ENCODE measurements around the gene KCNAB3. TPM values are rescaled to one million over a fixed set of nuclear protein-coding genes. Genes with fewer than 3 reads are reported as not detected.

The KCNAB3 gene
- total and polyA plus RNA-seq, 9 of the 15 experiments (the other 6 are each of a cell fraction or from before 2014, with no cell fraction given): 0.03 to 2.5 (median 1.1) TPM

DNA sequence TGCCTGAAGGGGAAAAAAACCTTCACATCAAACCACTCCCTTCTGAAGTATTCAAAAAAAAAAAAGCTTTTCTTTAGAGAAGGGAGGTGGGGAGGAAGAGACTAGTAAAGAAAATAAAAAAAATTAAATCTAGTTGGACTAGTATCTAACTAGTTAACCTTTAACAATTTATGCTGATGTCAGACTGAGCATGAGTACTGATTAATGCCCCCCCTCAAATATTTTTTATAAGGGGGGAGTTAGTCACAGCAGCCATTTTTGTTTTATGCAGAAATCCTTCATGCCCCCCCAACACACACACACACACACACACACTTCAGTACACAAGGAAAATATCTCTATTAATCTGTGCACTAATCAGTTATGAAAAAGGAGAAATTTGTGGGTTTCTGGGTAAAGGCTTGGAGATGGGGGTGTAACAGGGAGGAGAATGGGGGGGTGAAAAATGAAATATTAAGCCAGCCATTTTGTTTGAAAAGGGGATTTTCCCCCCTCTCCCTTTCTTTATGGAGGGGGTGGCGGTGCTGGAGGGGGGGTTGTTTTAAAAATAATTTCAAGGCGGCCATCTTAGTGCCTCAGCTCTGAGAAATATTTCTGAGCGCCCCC lies 45.8 kb downstream of the KCNAB3 start (continued):
- TF ChIP-seq, protein P1, sequence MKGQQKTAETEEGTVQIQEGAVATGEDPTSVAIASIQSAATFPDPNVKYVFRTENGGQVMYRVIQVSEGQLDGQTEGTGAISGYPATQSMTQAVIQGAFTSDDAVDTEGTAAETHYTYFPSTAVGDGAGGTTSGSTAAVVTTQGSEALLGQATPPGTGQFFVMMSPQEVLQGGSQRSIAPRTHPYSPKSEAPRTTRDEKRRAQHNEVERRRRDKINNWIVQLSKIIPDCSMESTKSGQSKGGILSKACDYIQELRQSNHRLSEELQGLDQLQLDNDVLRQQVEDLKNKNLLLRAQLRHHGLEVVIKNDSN (CRISPR knock-in tag; IDR thresholded peaks at IDR 0.05): no peak
- TF ChIP-seq, protein P2, sequence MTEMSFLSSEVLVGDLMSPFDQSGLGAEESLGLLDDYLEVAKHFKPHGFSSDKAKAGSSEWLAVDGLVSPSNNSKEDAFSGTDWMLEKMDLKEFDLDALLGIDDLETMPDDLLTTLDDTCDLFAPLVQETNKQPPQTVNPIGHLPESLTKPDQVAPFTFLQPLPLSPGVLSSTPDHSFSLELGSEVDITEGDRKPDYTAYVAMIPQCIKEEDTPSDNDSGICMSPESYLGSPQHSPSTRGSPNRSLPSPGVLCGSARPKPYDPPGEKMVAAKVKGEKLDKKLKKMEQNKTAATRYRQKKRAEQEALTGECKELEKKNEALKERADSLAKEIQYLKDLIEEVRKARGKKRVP (CRISPR knock-in tag; IDR thresholded peaks at IDR 0.05): no peak
- no peak for TF ChIP-seq SIN3B (IDR thresholded peaks at IDR 0.05; ENCODE audit: low read depth)

DNA sequence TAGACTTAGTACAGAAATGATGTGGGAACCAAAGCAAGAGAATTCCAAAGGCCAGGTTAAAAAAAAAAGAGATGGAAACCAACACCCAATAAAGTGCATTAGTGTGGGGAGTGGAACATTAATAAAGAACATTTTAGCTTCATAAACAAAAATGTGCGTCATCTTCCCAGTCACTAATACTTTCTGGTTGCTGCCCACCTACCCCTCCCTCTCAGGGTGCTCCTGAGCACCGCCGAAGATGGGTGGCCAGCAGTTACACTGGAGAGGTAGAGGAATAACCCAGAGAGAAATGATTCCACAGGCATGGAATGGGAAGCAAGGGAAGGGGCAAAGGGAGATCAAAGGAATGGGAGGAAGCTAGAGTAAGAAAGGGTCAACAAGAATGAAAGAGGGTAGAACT lies 47.0 kb downstream of the KCNAB3 start:
- ATAC-seq (no peak), FAIRE-seq (peak; percentile 46), DNase-seq (ENCODE audit: extremely low read depth in 1 of 4, low spot score in 3 of 4) (no peak)
- Histone ChIP-seq H3K27ac (ENCODE audit: extremely low read depth, low read depth, low read length) (no peak overlapping the region; the same call in 2 of the 3 replicates), H3K79me2 (ENCODE audit: control insufficient read depth, insufficient read depth, low read length) (peaks cover 40% of the 10 kb centered on the region), H3K4me1 (replicated peaks in 1 of 2; ENCODE audit: control insufficient read depth in 2 of 2, insufficient read depth in 2 of 2, low read length in 2 of 2) (peaks cover 23 to 31% of the 10 kb centered on the region in 2 experiments), H3K9ac (ENCODE audit: insufficient read depth in 1 of 2, low read depth in 2 of 2, low read length in 2 of 2) (0 out of 4 replicates have a peak overlapping the region, but pooled peaks of 1 of the 2 experiments have one; percentile 28), H3K9me3 (replicated peaks; ENCODE audit: control insufficient read depth, insufficient read depth, low read depth, low read length) (no peaks in the 10 kb centered on the region), H3K9me1 (ENCODE audit: control insufficient read depth, insufficient read depth, low read length) (no peaks in the 10 kb centered on the region), H2AFZ (ENCODE audit: low read depth, low read length) (no peak overlapping the region), H4K20me1 (replicated peaks; ENCODE audit: control insufficient read depth, insufficient read depth, low read length) (no peaks in the 10 kb centered on the region), H3K4me3 (no peak overlapping the region), H3K4me2 (ENCODE audit: insufficient read depth, low read length) (peak overlapping the region; percentile 58), H3K27me3 (ENCODE audit: control insufficient read depth in 2 of 2, insufficient read depth in 2 of 2, low read length in 2 of 2) (no peaks in the 10 kb centered on the region), H3K36me3 (ENCODE audit: control insufficient read depth, insufficient read depth, low read length) (peaks cover 30% of the 10 kb centered on the region; the same call in 2 of the 3 replicates)
- WGBS (ENCODE audit: insufficient coverage, low coverage, missing lambda C conversion rate): 61% methylated on average over 3 of the region's 3 CpGs
- TF ChIP-seq, protein P3, sequence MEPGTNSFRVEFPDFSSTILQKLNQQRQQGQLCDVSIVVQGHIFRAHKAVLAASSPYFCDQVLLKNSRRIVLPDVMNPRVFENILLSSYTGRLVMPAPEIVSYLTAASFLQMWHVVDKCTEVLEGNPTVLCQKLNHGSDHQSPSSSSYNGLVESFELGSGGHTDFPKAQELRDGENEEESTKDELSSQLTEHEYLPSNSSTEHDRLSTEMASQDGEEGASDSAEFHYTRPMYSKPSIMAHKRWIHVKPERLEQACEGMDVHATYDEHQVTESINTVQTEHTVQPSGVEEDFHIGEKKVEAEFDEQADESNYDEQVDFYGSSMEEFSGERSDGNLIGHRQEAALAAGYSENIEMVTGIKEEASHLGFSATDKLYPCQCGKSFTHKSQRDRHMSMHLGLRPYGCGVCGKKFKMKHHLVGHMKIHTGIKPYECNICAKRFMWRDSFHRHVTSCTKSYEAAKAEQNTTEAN (CRISPR knock-in tag; IDR thresholded peaks at IDR 0.05): no peak
- no TSS peak for BruUV-seq (replicated peaks)
- POLR2A ChIA-PET: interaction anchor here (0.5 to 2.1 kb wide), 7 partner anchors 9 to 316 kb away, joined by 3 to 13 read pairs (median 3); partner anchors contain the start of genes KDM6B and NAA38
- in situ Hi-C loops (cut with MboI): no loop called here
- CTCF ChIA-PET (ENCODE audit: low intra/inter-chr PET ratio): no interaction called here
- intact Hi-C loops (cut with micrococcal nuclease): no loop called here

Data from K562 (cell line).